GM19025 (cell line): ENCODE measurements around the gene SLC41A1.
"Not testable (repeated sequence)": the region's sequence is repeated elsewhere in the genome, so short reads cannot be mapped to it uniquely, and the experiment has no call there.

Experiments used
- ATAC-seq: cut with Tn5 transposase; IDR thresholded peaks from one replicate; pipeline ENCODE4 v1.9.1; 2021; ENCODE audit warnings: mild to moderate bottlenecking, low read depth, moderate library complexity; ENCODE audit not compliant: unreplicated experiment

SLC41A1 gene

DNA sequence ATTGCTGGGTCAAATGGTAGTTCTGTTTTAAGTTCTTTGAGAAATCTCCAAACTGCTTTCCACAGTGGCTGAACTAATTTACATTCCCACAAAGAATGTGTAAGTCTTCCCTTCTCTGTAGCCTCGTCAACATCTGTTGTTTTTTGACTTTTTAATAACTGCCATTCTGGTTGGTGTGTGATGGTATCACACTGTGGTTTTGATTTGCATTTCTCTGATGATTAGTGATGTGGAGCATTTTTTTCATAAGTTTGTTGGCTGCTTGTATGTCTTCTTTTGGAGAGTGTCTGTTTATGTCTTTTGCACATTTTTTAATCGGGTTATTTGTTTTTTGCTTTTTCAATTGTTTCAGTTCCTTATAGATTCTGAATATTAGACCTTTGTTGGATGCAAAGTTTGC, 10.3 kb upstream of the SLC41A1 start:
- not testable (repeated sequence) for ATAC-seq

GRCh38 chr1:205822397-205822796, 9.4 kb upstream of the SLC41A1 start:
- ATAC-seq, result no peak

DNA sequence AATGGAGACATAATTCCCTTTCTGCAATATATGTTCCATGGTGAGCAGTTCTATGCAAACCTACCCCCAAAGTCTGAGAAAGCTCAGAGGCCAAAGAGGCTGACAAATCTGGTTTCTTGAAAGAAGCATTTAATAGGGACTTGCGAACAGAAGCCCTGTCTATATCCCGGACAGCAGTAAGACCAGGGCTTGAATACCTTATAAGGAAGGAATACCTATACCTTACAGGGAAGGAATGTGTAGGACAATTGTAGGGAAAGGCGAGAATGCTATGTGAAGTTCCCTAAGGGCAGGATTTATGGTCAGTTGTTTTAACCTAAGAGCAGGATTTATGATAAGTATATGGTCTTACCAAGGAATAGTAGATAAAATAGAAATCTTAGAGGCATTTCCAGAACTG, 5.0 kb upstream of the SLC41A1 start:
- no peak for ATAC-seq

DNA sequence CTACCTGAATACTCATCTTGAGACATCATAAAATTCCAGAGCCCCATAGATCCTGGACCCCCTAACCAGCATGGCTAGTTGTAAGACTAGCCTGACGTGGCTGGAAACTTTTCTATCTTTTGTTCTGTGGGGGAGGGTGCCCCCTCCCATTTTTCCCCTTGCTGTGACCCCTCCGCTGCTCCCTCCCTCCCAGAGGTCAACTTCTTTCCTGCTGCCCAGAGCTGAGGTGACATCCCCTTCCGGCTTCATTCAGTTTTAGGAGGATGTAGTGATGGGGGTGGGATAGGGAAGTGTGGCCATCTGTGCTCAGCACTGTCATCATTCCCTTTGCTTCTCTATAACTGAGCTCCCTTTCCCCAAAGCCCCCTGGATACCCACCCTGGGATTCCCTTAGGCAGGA, 4.4 kb upstream of the SLC41A1 start:
- no peak for ATAC-seq

DNA sequence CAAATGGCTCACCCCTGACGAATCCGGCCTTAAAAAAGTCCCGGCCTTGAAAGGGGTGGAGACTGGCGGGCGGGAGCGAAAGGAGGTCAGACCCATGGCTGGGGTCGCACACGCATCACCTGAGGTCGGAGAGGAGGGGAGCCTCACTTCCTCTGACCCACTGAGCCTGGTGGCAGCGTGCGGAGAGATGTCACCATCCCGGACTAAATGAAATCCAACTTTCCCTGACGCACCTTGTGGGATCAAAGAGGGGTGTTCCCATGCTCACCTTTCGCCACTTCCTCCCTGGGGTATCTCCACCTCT, 709 bp upstream of the SLC41A1 start:
- ATAC-seq, result no peak

- ATAC-seq, result no peak
Measured at GRCh38 chr1:205812271-205812877, 624 bp downstream of the SLC41A1 start.

DNA sequence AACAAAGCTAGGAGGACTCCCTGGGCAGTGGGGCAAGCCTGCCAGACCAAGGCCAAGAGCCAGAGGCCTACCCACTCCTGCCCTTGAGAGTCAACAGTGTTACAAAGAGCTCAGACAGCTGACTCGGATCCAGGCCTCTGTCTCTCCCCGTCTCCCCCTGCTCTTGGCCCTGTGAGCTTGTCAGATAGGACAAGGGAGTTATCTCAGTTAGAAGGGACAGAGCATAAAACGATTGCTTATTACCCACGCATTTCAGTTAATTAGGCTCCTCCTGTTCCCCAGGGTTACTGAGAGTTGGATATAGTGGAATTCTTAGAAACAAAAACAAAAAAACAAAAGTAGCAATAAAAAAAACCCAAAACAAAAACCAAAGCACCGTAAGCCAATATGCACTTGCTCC, 1.3 kb downstream of the SLC41A1 start:
- no peak for ATAC-seq

- no peak for ATAC-seq
Measured at GRCh38 chr1:205810448-205811157, 2.4 kb downstream of the SLC41A1 start.

GRCh38 chr1:205809942-205810345, 3.1 kb downstream of the SLC41A1 start:
- ATAC-seq, result no peak

GRCh38 chr1:205809469-205809868, 3.5 kb downstream of the SLC41A1 start:
- ATAC-seq, result no peak

- no peak for ATAC-seq
Measured at GRCh38 chr1:205805082-205805711, 7.8 kb downstream of the SLC41A1 start.

- no peak for ATAC-seq
Measured at GRCh38 chr1:205804605-205805004, 8.4 kb downstream of the SLC41A1 start.

DNA sequence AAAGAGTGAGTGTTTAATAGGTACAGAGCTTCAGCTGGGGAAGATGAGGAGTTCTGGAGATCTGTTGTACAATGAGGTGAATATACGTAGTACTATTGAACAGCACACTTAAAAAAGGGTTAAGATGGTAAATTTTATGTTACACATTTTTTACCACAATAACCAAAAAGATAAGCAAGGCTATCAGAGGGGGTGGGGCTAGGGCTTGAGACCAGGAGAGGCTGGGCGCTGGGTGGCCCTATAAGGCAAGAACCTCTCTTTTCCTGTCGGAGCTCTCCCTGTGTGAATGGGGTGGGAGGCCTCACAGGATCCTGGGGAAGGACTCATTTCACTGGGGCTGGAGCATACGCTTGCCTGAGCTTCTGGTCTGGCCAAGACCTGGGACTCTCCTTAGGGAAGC, 9.0 kb downstream of the SLC41A1 start:
- ATAC-seq, result no peak

DNA sequence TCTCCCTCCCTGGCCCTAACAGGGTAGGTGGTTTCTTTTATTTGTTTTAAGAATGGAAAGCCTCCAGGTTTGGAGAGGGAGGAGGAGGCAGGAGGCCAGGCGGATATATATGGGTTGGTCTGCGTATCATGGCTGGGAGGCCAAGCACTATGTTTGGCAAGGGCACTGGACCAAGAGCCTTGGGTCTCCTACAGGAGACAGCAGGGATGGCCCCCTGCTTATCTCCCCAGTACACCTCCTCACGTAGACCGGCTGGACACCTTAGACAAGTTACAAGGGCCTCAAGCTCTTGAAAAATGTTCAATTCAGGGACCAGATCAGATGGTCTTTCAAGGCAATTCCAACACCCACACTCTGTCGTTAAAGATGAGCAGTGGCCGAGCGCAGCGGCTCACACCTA, 10.9 kb downstream of the SLC41A1 start:
- ATAC-seq, result no peak

- ATAC-seq, result no peak
Measured at GRCh38 chr1:205800981-205801703, 11.9 kb downstream of the SLC41A1 start.

GRCh38 chr1:205800427-205800826, 12.6 kb downstream of the SLC41A1 start:
- no peak for ATAC-seq

GRCh38 chr1:205798577-205798976, 14.4 kb downstream of the SLC41A1 start:
- no peak for ATAC-seq

DNA sequence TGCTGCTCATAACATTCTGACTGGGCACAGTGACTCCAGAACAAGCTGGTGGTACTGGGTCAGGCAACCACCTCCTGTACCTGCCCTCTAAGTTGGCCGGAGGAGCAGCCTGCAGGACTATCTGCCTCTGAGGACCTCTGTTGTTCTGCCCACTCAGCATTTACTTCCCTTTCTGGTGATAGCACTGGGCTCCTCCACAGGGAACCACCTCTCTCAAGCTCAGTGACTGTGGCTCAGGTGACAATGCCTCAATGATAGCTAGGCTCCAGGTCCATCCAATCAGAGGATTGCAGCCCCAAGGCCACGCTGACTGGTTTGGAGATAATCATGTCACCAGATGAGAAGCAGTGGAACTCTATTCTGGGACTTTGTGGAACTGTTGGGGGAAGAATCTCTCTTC, 15.8 kb downstream of the SLC41A1 start:
- ATAC-seq, result no peak

DNA sequence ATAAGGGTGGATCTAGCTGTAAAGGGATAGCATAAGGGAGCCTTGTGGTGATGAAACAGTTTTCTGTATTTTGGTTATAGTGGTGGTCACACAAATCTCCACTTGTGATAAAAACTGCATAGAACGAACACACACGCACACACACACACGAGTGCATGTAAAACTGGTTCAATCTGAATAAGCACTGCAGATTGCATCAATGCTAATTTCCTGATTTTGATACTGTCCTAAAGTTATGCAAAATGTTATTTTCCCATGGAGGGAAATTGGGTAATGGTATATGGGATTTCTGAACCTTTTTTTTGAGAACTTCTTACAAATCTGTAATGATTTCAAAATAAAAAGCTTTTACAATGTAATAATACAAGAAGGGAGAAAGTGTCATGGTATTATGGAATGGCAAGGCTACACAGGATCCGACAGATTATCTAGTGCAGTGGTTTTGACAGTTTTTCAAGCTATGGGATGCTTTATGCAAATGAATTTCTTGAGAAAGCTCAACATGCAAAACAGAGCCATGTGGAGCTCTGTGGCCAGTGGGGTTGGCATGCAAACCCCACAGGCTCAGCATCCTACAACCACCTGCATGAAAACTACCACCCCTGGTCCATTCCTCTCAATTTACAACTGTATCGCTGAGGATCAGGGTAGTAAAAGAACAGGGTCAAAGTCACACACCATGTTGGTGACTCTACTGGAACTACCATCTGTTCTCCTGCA, 18.8 kb downstream of the SLC41A1 start:
- ATAC-seq, result no peak

DNA sequence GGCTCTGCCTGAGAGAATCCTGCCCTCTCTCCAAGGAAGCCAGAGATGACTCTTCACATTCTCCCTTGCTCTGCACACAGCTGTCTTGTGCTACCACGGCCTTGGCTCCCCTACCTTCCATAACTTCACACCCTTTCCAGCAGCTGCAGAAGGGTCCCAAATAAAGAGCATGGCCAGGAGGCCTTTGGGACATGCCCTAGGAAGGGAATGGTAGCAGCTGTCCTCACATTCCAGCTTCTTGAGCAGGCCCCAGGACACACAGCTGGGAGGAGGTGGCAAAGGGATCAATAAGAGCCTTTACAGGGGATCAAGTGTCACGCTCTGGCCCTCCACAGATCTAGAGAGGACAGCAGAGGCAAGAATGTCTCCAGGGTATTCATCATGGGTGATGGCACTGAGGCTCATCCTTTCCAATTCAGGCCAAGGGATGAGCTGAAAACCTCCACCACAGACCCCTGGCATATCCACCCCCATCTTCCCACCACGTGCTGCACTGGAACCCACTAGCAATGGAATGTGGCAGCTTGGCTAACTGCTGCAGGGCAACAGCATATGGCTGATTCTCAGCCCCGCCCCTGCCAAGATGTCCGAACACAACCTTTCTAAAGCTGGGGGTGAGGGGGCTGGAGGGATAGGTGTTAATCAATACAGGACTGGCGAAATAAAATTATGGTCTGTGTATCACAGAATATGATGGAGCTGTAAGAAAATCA, 19.9 kb downstream of the SLC41A1 start:
- no peak for ATAC-seq
